Ascending aorta (tissue), 2 donors: ENCODE measurements around the gene HCST. TPM values are rescaled to one million over a fixed set of nuclear protein-coding genes. Genes with fewer than 3 reads are reported as not detected.
A peak's percentile ranks its signal among the peaks of the same experiment; 100 is the strongest.

Source experiments
- DNase-seq, 2 donors: peaks; one replicate each; pipeline ENCODE4 v3.0.0-alpha.2; 2019; ENCODE audit warnings: low spot score in 2 of 2
- H3K27ac ChIP-seq, 2 donors: fragments of 200-600 bp; sonication (generic); one replicate each; pipeline ENCODE4 v1.5.1; 2016 to 2017; ENCODE audit warnings: mild to moderate bottlenecking in 1 of 2
- H3K27me3 ChIP-seq: fragments of 200-600 bp; sonication (generic); one replicate; pipeline ENCODE4 v1.5.1; 2017
- H3K36me3 ChIP-seq, 2 donors: fragments of 200-600 bp; sonication (generic); one replicate each; pipeline ENCODE4 v1.5.1; 2016
- H3K4me1 ChIP-seq, 2 donors: fragments of 200-600 bp; sonication (generic); one replicate each; pipeline ENCODE4 v1.5.1; 2016 to 2017; ENCODE audit warnings: mild to moderate bottlenecking in 1 of 2
- H3K4me3 ChIP-seq, 2 donors: fragments of 200-600 bp; sonication (generic); one replicate each; pipeline ENCODE4 v1.5.1; 2016 to 2017; ENCODE audit warnings: mild to moderate bottlenecking in 1 of 2
- H3K9me3 ChIP-seq, 2 donors: fragments of 200-600 bp; sonication (generic); one replicate each; pipeline ENCODE4 v1.5.1; 2016
- intact Hi-C: fragments of 100-400 bp; cut with DNase I; formaldehyde crosslinking; loops from one replicate; pipeline ENCODE4 v1.15.1; 2023
- total RNA-seq: library from RNA; depleted of rRNA; stranded (reverse); fragments of >200 nt; gene quantifications from one replicate; pipeline ENCODE4 v1.1.0, GENCODE V29; 2016
- TF ChIP-seq, protein P1 (sequence below), 3 experiments: fragments of 200-600 bp in 2 of 3; fragments of 450-650 bp in 1 of 3; sonication (generic) in 2 of 3; IDR thresholded peaks; one replicate each; pipeline ENCODE4 v1.5.1; 2016 to 2019; ENCODE audit warnings: antibody characterized with exemption in 3 of 3, mild to moderate bottlenecking in 1 of 3, moderate library complexity in 1 of 3

HCST gene, protein sequence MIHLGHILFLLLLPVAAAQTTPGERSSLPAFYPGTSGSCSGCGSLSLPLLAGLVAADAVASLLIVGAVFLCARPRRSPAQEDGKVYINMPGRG
- total RNA-seq, result not detected

DNA sequence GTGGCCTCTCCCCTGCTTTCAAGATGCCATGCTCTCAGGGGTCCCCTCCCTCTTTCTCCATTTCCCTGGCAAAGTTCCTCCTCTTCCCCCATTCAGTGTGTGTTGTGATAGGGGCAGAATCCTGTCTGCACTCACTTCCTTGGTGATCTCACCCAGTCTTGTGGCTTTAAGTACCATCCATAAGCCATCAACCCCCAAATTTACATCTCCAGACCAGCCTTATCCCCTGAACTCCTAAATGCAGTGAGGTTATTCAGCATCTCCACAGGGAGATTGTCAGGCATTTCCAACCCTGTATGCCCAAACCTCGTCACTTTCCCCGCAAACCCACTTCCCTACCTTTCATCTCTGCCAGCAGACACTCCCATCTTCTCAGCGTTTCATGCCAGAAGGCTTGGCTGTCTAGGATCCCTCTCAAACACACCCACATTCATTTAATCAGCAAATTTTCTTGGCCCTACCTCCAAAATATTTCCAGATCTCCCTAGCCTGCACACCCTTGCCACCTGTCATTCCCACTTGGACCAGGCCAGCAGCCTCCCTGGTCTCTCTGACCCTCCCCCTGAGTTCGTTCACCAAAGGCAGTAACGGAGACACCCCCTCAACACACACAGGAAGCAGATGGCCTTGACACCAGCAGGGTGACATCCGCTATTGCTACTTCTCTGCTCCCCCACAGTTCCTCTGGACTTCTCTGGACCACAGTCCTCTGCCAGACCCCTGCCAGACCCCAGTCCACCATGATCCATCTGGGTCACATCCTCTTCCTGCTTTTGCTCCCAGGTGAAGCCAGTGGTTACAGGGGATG, at the start of gene HCST:
Gene HCST, plus strand, starts transcription at position 676 of the 808 bp plus-strand sequence. Its CDS starts 65 bp downstream, at position 741.
- Histone ChIP-seq H3K36me3 (no peaks in the 10 kb centered on the region), H3K4me3 (peak within 1 kb of the TSS in 1 of 2 donors; percentile 29), H3K9me3 (no peaks in the 10 kb centered on the region), H3K27me3 (no peaks in the 10 kb centered on the region), H3K4me1 (peaks cover 3 to 10% of the 10 kb centered on the region in 2 donors), H3K27ac (peak within 1 kb of the TSS; percentile 54 to 76)
- intact Hi-C loops, result no loop called here
- TF ChIP-seq, protein P1, sequence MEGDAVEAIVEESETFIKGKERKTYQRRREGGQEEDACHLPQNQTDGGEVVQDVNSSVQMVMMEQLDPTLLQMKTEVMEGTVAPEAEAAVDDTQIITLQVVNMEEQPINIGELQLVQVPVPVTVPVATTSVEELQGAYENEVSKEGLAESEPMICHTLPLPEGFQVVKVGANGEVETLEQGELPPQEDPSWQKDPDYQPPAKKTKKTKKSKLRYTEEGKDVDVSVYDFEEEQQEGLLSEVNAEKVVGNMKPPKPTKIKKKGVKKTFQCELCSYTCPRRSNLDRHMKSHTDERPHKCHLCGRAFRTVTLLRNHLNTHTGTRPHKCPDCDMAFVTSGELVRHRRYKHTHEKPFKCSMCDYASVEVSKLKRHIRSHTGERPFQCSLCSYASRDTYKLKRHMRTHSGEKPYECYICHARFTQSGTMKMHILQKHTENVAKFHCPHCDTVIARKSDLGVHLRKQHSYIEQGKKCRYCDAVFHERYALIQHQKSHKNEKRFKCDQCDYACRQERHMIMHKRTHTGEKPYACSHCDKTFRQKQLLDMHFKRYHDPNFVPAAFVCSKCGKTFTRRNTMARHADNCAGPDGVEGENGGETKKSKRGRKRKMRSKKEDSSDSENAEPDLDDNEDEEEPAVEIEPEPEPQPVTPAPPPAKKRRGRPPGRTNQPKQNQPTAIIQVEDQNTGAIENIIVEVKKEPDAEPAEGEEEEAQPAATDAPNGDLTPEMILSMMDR (IDR thresholded peaks at IDR 0.05), result no peak
- no peak for DNase-seq

DNA sequence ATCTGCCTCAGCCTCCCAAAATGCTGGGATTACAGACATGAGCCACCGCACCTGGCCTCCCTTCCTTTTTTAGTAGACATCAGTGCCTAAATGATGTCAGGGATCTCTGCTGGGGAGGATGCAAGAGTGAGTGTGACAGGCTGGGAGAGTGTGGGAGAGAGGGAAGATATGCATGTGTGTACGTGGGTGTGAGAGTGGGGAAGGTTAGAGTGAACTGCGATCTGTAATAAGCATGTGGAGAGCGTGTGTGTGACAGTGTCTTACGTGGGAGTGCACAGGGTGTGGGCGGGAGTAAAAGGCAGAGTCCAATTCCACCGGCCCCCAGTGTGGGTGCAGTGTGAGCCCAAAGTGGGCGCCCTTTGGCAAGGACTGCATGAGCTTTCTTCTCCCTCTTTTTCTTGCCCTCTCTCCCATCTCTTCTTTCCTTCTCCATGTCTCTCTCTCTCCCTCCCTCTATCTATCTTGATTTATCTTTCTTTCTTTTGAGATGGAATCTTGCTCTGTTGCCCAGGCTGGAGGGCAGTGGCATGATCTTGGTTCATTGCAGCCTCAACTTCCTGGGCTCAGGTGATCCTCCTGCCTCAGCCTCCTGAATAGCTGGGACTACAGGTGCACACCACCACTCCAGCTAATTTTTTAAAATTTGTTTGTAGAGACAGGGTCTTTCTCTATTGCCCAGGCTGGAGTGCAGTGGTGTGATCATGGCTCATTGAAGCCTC, 49.1 kb upstream of the HCST start:
- TF ChIP-seq, protein P1 (IDR thresholded peaks at IDR 0.05), result no peak
- peaks cover 5% of the 10 kb centered on the region for H3K27me3 ChIP-seq
- H3K4me1 ChIP-seq, result peaks cover 0 to 5% of the 10 kb centered on the region in 2 donors
- no peak overlapping the region for H3K27ac ChIP-seq
- H3K9me3 ChIP-seq, result no peaks in the 10 kb centered on the region
- no peaks in the 10 kb centered on the region for H3K36me3 ChIP-seq
- DNase-seq, result no peak
- intact Hi-C loops, result no loop called here
- H3K4me3 ChIP-seq, result no peak overlapping the region

DNA sequence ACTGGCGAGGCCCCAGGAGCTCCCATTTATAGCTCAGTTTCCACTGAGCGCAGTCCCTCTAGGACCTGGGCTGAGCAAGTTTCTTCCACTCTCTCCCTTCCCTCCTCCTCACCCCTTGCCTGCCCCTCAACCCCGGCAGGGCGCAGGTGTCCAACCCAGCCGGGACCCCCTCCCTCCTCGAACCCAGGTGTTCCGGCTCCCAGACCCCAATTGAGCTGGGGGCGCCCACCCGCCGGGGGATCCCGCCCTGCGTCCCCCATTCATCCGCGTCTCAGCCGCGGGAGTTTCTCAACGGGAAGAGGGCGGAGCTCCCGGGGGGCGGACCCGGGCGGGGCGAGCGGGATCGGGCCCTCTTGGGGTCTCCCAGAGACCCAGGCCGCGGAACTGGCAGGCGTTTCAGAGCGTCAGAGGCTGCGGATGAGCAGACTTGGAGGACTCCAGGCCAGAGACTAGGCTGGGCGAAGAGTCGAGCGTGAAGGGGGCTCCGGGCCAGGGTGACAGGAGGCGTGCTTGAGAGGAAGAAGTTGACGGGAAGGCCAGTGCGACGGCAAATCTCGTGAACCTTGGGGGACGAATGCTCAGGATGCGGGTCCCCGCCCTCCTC, 45.7 kb upstream of the HCST start, which contains the start of gene KIRREL2:
Gene KIRREL2, plus strand, starts transcription at position 366 of the 604 bp plus-strand sequence. Its CDS starts 209 bp downstream, at position 575.
- H3K9me3 ChIP-seq, result no peaks in the 10 kb centered on the region
- DNase-seq, result no peak
- intact Hi-C loops, result no loop called here
- H3K36me3 ChIP-seq, result no peaks in the 10 kb centered on the region
- TF ChIP-seq, protein P1 (IDR thresholded peaks at IDR 0.05), result no peak
- peaks cover 5% of the 10 kb centered on the region for H3K27me3 ChIP-seq
- H3K4me1 ChIP-seq, result peaks cover 0 to 5% of the 10 kb centered on the region in 2 donors
- H3K4me3 ChIP-seq, result peak within 1 kb of the TSS; percentile 51 to 60
- H3K27ac ChIP-seq, result no peak within 1 kb of the TSS

DNA sequence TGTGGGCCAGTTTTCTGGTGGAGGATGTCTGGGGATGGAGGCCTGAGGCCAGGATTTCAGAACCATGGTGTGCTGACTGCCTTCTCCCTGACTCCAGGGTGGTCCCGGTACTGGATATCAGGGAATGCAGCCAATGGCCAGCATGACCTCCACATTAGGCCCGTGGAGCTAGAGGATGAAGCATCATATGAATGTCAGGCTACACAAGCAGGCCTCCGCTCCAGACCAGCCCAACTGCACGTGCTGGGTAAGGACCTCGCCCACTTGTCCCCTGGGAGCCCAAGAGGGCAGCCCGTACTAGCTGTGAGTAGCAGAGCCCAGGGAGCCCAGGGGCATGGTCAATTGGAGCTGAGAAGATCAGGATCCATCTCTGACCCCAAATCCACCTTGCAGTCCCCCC, 44.0 kb upstream of the HCST start:
- no peak for DNase-seq
- no peak overlapping the region for H3K4me3 ChIP-seq
- TF ChIP-seq, protein P1 (IDR thresholded peaks at IDR 0.05), result no peak
- intact Hi-C loops, result no loop called here
- no peaks in the 10 kb centered on the region for H3K36me3 ChIP-seq
- no peaks in the 10 kb centered on the region for H3K9me3 ChIP-seq
- H3K27ac ChIP-seq, result no peak overlapping the region
- H3K27me3 ChIP-seq, result peaks cover 5% of the 10 kb centered on the region
- peaks cover 0 to 5% of the 10 kb centered on the region in 2 donors for H3K4me1 ChIP-seq

DNA sequence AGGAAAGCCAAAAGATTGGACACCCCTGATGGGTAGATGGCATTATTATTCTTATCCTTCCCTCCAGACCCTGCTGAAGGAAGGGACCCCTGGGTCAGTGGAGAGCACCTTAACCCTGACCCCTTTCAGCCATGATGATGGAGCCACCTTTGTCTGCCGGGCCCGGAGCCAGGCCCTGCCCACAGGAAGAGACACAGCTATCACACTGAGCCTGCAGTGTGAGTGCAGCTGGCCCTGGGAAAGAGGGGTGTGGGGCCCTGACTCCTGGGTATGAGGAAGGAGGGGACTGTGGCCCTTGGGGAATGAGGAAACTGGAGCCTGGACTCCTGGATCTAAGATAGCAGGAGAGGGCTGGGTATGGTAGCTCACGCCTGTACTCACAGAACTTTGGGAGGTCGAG, 42.9 kb upstream of the HCST start:
- Histone ChIP-seq H3K27me3 (peaks cover 5% of the 10 kb centered on the region), H3K27ac (no peak overlapping the region), H3K36me3 (no peaks in the 10 kb centered on the region), H3K4me1 (peaks cover 0 to 5% of the 10 kb centered on the region in 2 donors), H3K9me3 (no peaks in the 10 kb centered on the region), H3K4me3 (no peak overlapping the region)
- intact Hi-C loops, result no loop called here
- no peak for DNase-seq
- TF ChIP-seq, protein P1 (IDR thresholded peaks at IDR 0.05), result no peak
